MM.1S (cell line): ENCODE data around the gene PLA2R1.

ENCODE experiments used
- DNase-seq: peaks from one replicate; pipeline ENCODE4 v3.0.0-alpha.2; 2015
- H2AFZ ChIP-seq: fragments of 300-600 bp; sonication (generic); 2 replicates; pipeline ENCODE4 v1.6.0; 2016; ENCODE audit warnings: antibody characterized with exemption, low read length
- H3F3A ChIP-seq: fragments of 300-600 bp; sonication (generic); 2 replicates; pipeline ENCODE4 v1.6.1; 2016; ENCODE audit warnings: mild to moderate bottlenecking, antibody characterized with exemption, low read length, moderate library complexity, mixed read lengths; ENCODE audit not compliant: insufficient read depth
- H3K27ac ChIP-seq: fragments of 300-600 bp; sonication (generic); 2 replicates; pipeline ENCODE4 v1.5.1; 2016; ENCODE audit warnings: mild to moderate bottlenecking, low read length
- H3K27me3 ChIP-seq: fragments of 300-600 bp; sonication (generic); replicated peaks from 2 replicates; pipeline ENCODE4 v1.6.0; 2016; ENCODE audit warnings: low read length; ENCODE audit not compliant: insufficient read depth
- H3K36me3 ChIP-seq: fragments of 300-600 bp; sonication (generic); replicated peaks from 2 replicates; pipeline ENCODE4 v1.6.1; 2016; ENCODE audit warnings: mild to moderate bottlenecking, low read length, mixed read lengths; ENCODE audit not compliant: insufficient read depth
- H3K4me1 ChIP-seq: fragments of 300-600 bp; sonication (generic); 2 replicates; pipeline ENCODE4 v1.6.1; 2016; ENCODE audit warnings: low read length, mixed read lengths
- H3K4me2 ChIP-seq: fragments of 300-600 bp; sonication (generic); 2 replicates; pipeline ENCODE4 v1.6.0; 2016; ENCODE audit warnings: low read depth, low read length
- H3K4me3 ChIP-seq: fragments of 300-600 bp; sonication (generic); 2 replicates; pipeline ENCODE4 v1.5.1; 2016; ENCODE audit warnings: low read length, mixed read lengths
- H3K79me2 ChIP-seq: fragments of 300-600 bp; sonication (generic); 2 replicates; pipeline ENCODE4 v1.6.1; 2016; ENCODE audit warnings: mixed run types, low read length, mixed read lengths
- H3K9ac ChIP-seq: fragments of 300-600 bp; sonication (generic); 2 replicates; pipeline ENCODE4 v1.6.1; 2016; ENCODE audit warnings: low read length, mixed read lengths
- H3K9me2 ChIP-seq: fragments of 300-600 bp; sonication (generic); replicated peaks from 2 replicates; pipeline ENCODE4 v1.6.1; 2016; ENCODE audit warnings: mild to moderate bottlenecking, low read length, mixed read lengths; ENCODE audit not compliant: insufficient read depth
- H3K9me3 ChIP-seq: fragments of 300-600 bp; sonication (generic); replicated peaks from 2 replicates; pipeline ENCODE4 v1.6.1; 2016; ENCODE audit warnings: mild to moderate bottlenecking, low read length, mixed read lengths; ENCODE audit not compliant: insufficient read depth
- H4K20me1 ChIP-seq: fragments of 300-600 bp; sonication (generic); 2 replicates; pipeline ENCODE4 v1.6.1; 2016; ENCODE audit warnings: mild to moderate bottlenecking, low read length, moderate library complexity, mixed read lengths; ENCODE audit not compliant: insufficient read depth
- CTCF ChIP-seq: fragments of 300-600 bp; sonication (generic); IDR thresholded peaks from 2 replicates; pipeline ENCODE4 v1.5.1; 2016; ENCODE audit warnings: antibody characterized with exemption, low read length, mixed read lengths
- EZH2 ChIP-seq: fragments of 300-600 bp; sonication (generic); optimal IDR thresholded peaks from 2 replicates; pipeline ENCODE3; 2017; ENCODE audit warnings: low read depth, mild to moderate bottlenecking, antibody characterized with exemption, low read length, mixed read lengths
- EZH2phosphoT487 ChIP-seq: fragments of 300-600 bp; sonication (generic); IDR thresholded peaks from 2 replicates; pipeline ENCODE4 v1.6.1; 2018; ENCODE audit warnings: antibody characterized with exemption, low read length

The PLA2R1 gene

DNA sequence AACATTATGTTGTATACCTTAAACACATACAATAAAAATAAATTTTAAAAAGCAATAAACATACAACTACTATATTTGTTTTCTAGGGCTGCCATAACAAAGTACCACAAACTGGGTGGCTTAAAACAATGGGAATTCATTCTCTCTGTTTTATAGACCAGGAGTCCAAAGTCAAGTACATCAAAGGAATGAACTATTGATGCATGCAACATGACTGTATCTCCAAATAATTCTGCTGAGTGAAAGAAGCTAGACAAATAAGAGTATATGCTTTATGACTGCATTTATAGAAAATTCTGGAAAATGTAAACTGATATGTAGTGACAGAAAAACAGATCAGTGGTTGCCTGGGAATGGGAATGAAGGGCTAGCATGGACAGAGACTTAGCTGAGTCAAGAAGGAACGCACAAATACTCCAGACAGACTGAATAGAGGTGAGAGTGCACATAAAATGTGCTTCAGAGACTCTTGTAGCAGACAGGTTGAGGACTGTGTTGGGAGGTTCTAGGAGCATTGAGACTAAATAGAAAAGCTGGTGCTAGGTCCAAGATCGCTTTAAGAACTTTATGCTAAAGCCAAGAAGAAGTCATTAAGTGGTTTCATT lies 11.0 kb upstream of the PLA2R1 start:
- Histone ChIP-seq H3K27me3 (no peaks in the 10 kb centered on the region), H4K20me1 (no peaks in the 10 kb centered on the region), H3K9ac (no peak overlapping the region), H3K27ac (no peak overlapping the region), H3K4me2 (no peak overlapping the region), H3K36me3 (no peaks in the 10 kb centered on the region), H2AFZ (no peak overlapping the region), H3K9me2 (no peaks in the 10 kb centered on the region), H3K9me3 (no peaks in the 10 kb centered on the region), H3K79me2 (no peaks in the 10 kb centered on the region), H3F3A (peaks cover 11% of the 10 kb centered on the region; the same call in 1 of the 2 replicates), H3K4me1 (peaks cover 8% of the 10 kb centered on the region; the same call in 1 of the 2 replicates), H3K4me3 (no peak overlapping the region)
- no peak for DNase-seq
- TF ChIP-seq CTCF (no peak), EZH2 (no peak), EZH2phosphoT487 (no peak)

DNA sequence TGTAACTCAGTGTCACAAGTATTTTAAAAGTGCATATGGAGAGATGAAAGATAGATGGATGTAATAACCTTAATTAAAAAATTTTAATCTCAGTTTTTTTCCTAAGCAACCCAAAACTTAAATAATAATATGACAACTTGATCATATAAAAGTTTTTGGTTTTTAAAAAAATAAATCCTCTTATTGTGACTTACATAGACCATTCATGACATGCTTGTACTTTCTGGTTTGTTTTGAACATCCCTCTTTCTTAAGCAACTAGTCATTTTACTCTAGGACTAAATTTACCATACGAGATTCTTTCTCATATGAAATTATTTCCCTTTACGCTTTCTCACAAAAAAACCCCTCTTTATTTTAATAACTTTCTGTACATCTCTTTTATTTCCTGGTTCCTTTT lies 6.5 kb upstream of the PLA2R1 start:
- no peak for TF ChIP-seq EZH2
- TF ChIP-seq CTCF = no peak
- TF ChIP-seq EZH2phosphoT487 = no peak
- Histone ChIP-seq H3F3A (no peaks in the 10 kb centered on the region), H3K27me3 (no peaks in the 10 kb centered on the region), H3K27ac (no peak overlapping the region), H2AFZ (no peak overlapping the region), H3K9ac (no peak overlapping the region), H3K9me2 (no peaks in the 10 kb centered on the region), H3K9me3 (no peaks in the 10 kb centered on the region), H4K20me1 (no peaks in the 10 kb centered on the region), H3K36me3 (no peaks in the 10 kb centered on the region), H3K79me2 (no peaks in the 10 kb centered on the region), H3K4me2 (no peak overlapping the region), H3K4me1 (no peaks in the 10 kb centered on the region), H3K4me3 (no peak overlapping the region)
- no peak for DNase-seq

- H3K36me3 ChIP-seq = no peaks in the 10 kb centered on the region
- no peak overlapping the region for H3K9ac ChIP-seq
- no peaks in the 10 kb centered on the region for H3K9me2 ChIP-seq
- no peak for DNase-seq
- no peaks in the 10 kb centered on the region for H3F3A ChIP-seq
- H3K27me3 ChIP-seq = no peaks in the 10 kb centered on the region
- no peaks in the 10 kb centered on the region for H3K9me3 ChIP-seq
- no peaks in the 10 kb centered on the region for H3K79me2 ChIP-seq
- H3K4me3 ChIP-seq = no peak overlapping the region
- no peak overlapping the region for H2AFZ ChIP-seq
- no peak overlapping the region for H3K4me2 ChIP-seq
- H4K20me1 ChIP-seq = no peaks in the 10 kb centered on the region
- no peaks in the 10 kb centered on the region for H3K4me1 ChIP-seq
- TF ChIP-seq CTCF (no peak), EZH2phosphoT487 (no peak), EZH2 (no peak)
- H3K27ac ChIP-seq = no peak overlapping the region
These were observed 2.5 kb upstream of the PLA2R1 start for GRCh38 chr2:160064916-160065315.
